Tibial artery (tissue), 4 donors: ENCODE results near the gene LPO.
A peak's percentile ranks its signal among the peaks of the same experiment; 100 is the strongest.

Experiments used
- DNase-seq, 2 donors: peaks; one replicate each; pipeline ENCODE4 v3.0.0-alpha.2; 2019
- H3K27ac ChIP-seq, 2 donors: fragments of 200-600 bp; sonication (generic) in 1 of 2; 1 replicate in 1 of 2; 2 replicates in 1 of 2; pipeline ENCODE4 v1.5.1; 2018 to 2019; ENCODE audit warnings: mild to moderate bottlenecking in 1 of 2
- H3K27me3 ChIP-seq, 2 donors: fragments of 200-600 bp; sonication (generic) in 1 of 2; one replicate each; pipeline versions ENCODE4 v1.5.1 to v1.6.0; 2016 to 2019
- H3K36me3 ChIP-seq, 3 donors: fragments of 200-600 bp; sonication (generic) in 2 of 3; one replicate each; pipeline ENCODE4 v1.5.1; 2016 to 2019; ENCODE audit warnings: mild to moderate bottlenecking in 2 of 3
- H3K4me1 ChIP-seq, 4 donors: fragments of 200-600 bp; sonication (generic) in 2 of 4; 1 replicate in 3 of 4; 2 replicates in 1 of 4; pipeline ENCODE4 v1.5.1; 2016 to 2019
- H3K4me3 ChIP-seq, 2 donors: fragments of 200-600 bp; sonication (generic) in 1 of 2; 1 replicate in 1 of 2; 2 replicates in 1 of 2; pipeline ENCODE4 v1.5.1; 2018 to 2019; ENCODE audit warnings: mild to moderate bottlenecking in 2 of 2
- H3K9me3 ChIP-seq, 3 donors: fragments of 200-600 bp; sonication (generic) in 1 of 3; one replicate each; pipeline ENCODE4 v1.5.1; 2016 to 2019
- intact Hi-C: fragments of 100-400 bp; cut with DNase I; formaldehyde crosslinking; loops from one replicate; pipeline ENCODE4 v1.15.0; 2023; ENCODE audit warnings: low total_unique reads
- TF ChIP-seq, protein P1 (sequence below), 2 experiments: fragments of 200-600 bp in 1 of 2; fragments of 450-650 bp in 1 of 2; IDR thresholded peaks; one replicate each; pipeline ENCODE4 v1.5.1; 2017 to 2019; ENCODE audit warnings: antibody characterized with exemption in 2 of 2, mild to moderate bottlenecking in 1 of 2, moderate library complexity in 1 of 2

LPO gene

DNA sequence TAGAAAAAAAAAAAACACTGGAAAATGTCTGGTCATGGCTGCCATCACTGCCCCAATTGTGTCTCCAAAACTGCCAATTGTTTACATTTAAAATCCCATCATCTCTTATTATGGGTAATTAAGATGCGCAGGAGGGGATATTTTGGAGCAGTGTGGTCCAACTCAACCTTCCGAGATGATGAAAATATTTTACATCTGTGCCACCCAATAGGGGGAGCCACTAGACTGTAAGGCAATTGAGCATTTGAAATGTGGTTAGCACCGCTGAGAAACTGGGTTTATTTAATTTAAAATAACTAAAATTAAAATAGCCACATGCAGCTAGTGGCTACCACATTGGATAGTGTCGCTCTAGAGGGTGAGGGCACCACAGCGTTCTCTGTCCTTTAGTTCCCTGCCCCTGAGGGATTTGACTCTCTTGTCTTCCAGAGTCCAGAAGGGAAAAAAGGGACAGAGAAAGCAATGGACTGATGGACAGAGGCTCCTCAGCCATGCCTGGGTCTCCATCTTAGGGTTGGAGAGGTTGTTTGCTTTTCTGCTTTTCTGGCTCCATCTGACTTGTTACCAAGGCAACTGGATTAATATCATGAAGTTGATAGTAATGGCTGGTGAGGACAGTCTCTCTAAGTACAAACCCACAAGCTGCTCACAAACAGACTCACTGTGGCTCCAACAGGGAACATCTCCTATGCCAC lies 38.9 kb downstream of the LPO start:
- Histone ChIP-seq H3K27ac (no peak overlapping the region), H3K9me3 (no peaks in the 10 kb centered on the region), H3K4me3 (no peak overlapping the region), H3K4me1 (peaks cover 0 to 12% (median 7%) of the 10 kb centered on the region in 4 donors), H3K27me3 (peaks cover 0 to 22% of the 10 kb centered on the region in 2 donors), H3K36me3 (no peaks in the 10 kb centered on the region)
- TF ChIP-seq, protein P1, sequence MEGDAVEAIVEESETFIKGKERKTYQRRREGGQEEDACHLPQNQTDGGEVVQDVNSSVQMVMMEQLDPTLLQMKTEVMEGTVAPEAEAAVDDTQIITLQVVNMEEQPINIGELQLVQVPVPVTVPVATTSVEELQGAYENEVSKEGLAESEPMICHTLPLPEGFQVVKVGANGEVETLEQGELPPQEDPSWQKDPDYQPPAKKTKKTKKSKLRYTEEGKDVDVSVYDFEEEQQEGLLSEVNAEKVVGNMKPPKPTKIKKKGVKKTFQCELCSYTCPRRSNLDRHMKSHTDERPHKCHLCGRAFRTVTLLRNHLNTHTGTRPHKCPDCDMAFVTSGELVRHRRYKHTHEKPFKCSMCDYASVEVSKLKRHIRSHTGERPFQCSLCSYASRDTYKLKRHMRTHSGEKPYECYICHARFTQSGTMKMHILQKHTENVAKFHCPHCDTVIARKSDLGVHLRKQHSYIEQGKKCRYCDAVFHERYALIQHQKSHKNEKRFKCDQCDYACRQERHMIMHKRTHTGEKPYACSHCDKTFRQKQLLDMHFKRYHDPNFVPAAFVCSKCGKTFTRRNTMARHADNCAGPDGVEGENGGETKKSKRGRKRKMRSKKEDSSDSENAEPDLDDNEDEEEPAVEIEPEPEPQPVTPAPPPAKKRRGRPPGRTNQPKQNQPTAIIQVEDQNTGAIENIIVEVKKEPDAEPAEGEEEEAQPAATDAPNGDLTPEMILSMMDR (IDR thresholded peaks at IDR 0.05): no peak
- intact Hi-C loops: no loop called here
- no peak for DNase-seq

DNA sequence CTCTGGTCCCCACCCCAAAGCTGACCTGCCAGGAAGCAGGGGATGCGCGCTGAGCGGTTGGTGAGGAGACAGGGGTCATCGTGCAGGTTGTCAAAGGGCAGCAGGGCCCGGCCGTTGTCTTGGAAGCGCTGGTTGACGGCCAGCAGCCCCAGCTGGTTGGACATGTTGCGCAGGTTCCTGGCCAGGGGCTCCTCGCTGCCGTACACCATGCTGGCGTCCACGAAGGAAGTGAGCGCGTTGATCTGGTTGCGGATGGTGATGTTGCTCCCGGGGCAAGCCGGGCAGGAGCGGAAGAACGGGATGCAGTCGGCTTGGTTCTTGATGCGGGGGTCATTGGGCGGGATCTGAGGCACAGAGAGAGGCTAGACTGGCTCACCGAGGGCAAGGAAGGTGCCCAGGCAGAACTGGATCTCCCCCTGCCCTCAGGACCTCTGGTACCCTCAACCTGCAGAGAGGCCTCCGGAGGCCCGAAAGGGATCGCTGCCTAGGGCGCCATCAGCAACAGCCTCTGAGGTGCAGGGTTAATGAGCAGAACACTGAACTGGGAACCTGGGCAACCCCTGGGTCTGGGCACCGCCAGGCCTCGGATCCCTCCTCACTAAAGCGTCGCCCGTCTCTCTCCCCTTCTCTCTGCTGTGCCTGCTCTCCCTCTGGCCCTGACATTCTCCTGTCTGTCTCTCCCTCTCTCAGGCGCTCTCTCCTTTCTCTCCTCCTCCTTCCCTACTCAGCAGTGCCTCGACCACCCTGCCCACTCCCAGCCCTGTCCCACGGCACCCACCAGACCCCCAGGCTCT lies 39.6 kb downstream of the LPO start:
- H3K4me3 ChIP-seq: no peak overlapping the region

DNA sequence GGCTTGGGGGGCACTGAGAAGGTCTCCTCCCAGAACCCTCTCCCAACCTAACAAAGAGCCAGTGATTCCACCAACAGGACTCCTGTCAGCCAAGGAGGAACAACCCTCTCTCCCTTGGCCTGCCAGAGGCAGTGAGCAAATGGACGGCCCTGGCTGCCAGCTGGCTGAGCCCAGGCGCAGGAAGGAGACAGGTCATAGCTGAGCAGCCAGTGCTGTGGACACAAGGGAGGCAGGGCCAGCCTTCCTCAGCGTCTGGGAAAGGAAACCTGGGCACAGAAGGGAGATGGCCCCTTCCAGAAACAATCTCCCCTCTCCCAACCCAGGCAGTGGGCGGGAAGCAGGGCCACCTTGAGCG lies 40.3 kb downstream of the LPO start:
- Histone ChIP-seq H3K36me3 (no peaks in the 10 kb centered on the region), H3K4me1 (peaks cover 0 to 12% (median 7%) of the 10 kb centered on the region in 4 donors), H3K9me3 (no peaks in the 10 kb centered on the region), H3K27ac (no peak overlapping the region), H3K27me3 (peaks cover 0 to 23% of the 10 kb centered on the region in 2 donors), H3K4me3 (peak overlapping the region in 1 of 2 donors; percentile 24)
- TF ChIP-seq, protein P1 (IDR thresholded peaks at IDR 0.05): no peak
- DNase-seq: no peak
- intact Hi-C loops: no loop called here

More for the DNA sequence above, 39.6 kb downstream of the LPO start:
- Histone ChIP-seq H3K4me1 (peaks cover 0 to 12% (median 7%) of the 10 kb centered on the region in 4 donors), H3K9me3 (no peaks in the 10 kb centered on the region), H3K27me3 (peaks cover 0 to 22% of the 10 kb centered on the region in 2 donors), H3K27ac (no peak overlapping the region), H3K36me3 (no peaks in the 10 kb centered on the region)
- intact Hi-C loops: no loop called here
- no peak for DNase-seq
- TF ChIP-seq, protein P1 (IDR thresholded peaks at IDR 0.05): no peak

DNA sequence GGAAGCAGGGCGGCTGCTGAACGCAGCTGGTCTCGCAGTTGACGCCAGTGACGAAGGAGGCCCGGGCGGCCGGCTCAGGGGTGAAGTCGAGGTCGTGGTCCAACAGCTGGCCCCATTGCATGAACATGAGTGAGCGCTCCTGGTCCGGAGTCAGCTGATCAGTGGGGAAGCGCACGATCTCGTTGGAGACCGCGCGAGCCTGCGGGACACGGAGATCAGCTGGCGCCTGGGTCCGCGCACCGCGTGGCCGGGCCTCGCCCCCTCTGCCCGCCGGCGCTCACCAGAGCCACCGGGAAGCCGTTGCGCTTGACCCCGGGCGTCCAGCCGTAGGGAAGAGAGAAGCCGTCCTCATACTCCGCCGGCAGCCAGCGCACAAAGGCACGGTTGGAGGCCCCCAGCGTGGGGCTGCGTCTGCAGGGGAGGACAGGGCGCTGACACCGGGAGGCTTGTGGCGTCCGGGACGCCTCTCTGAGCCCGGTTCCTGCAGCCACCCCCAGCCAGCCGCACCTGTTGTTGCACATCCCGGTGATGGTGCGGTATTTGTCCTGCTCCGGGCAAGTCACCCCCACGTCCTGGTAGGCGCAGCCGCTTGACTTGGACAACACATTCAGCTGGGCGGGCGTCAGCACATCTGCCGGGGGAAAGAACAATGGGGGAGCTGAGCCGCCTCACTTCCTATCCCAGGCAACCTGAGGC lies 40.8 kb downstream of the LPO start:
- TF ChIP-seq, protein P1 (IDR thresholded peaks at IDR 0.05): no peak
- Histone ChIP-seq H3K4me3 (peak overlapping the region in 1 of 2 donors; percentile 24), H3K27me3 (peaks cover 0 to 23% of the 10 kb centered on the region in 2 donors), H3K9me3 (no peaks in the 10 kb centered on the region), H3K36me3 (no peaks in the 10 kb centered on the region), H3K4me1 (peaks cover 0 to 12% (median 7%) of the 10 kb centered on the region in 4 donors), H3K27ac (no peak overlapping the region)
- no peak for DNase-seq
- intact Hi-C loops: no loop called here

DNA sequence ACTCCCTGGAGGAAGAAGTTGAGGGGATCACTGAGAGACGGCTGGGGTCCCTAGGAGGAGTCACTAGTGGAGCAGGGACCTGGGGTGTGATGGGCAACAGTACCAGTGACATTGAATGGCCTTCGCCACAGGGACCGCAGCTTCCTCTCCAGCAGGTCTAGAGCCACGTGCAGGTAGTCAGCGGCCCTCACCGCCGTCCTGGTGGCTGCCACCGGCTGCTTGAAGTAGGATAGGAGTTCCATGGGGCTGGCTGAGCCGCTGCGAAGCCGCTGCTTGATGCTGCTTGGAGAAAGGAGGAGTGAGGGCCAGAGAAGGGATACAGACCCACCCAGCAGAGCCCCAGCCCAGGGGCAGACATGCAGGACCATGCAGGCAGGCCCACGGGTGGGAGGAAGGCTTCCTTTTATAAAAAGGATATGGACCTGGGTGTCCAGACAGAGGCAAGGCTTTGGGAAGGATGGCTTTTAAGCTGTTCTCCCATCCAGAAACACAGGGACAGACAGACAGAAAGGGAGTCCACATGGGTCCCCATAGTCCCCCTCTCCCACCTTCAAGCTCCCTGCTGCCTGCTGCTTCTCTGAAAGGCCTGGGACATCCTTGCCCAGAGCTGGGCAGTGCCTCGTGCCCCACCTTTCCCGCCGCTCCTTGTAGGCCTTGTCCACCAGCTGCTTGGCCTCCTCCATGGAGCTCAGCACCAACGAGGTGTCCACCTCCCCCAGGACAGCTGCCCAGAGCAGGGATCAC lies 41.5 kb downstream of the LPO start:
- peaks cover 0 to 23% of the 10 kb centered on the region in 2 donors for H3K27me3 ChIP-seq
- TF ChIP-seq, protein P1 (IDR thresholded peaks at IDR 0.05): no peak
- H3K4me3 ChIP-seq: no peak overlapping the region
- no peaks in the 10 kb centered on the region for H3K36me3 ChIP-seq
- peaks cover 0 to 12% (median 7%) of the 10 kb centered on the region in 4 donors for H3K4me1 ChIP-seq
- intact Hi-C loops: no loop called here
- H3K27ac ChIP-seq: no peak overlapping the region
- no peak for DNase-seq
- no peaks in the 10 kb centered on the region for H3K9me3 ChIP-seq
